CD8-positive, alpha-beta memory T cell (primary cell): Measurements from ENCODE around the gene ABLIM2. TPM values are rescaled to one million over a fixed set of nuclear protein-coding genes. Genes with fewer than 3 reads are reported as not detected.

Experiments
- CTCF ChIA-PET: fragments of 350-600 bp; sonication (Branson Sonifier 250); formaldehyde crosslinking; loops from one replicate; lab custom pipeline; 2021; ENCODE audit warnings: antibody characterized with exemption; lab: Charles Lee
- POLR2A ChIA-PET: fragments of 350-600 bp; sonication (Branson Sonifier 250); formaldehyde crosslinking; loops from one replicate; lab custom pipeline; 2021; ENCODE audit warnings: antibody characterized with exemption; lab: Charles Lee
- DNase-seq, 5 donors: peaks; one replicate each; pipeline versions ENCODE4 v3.0.0 to v3.0.0-alpha.2; 2020 to 2022; ENCODE audit warnings: mixed read lengths in 1 of 5
- H3K27ac ChIP-seq: one replicate; pipeline ENCODE4 v1.7.0; 2013; ENCODE audit warnings: low read depth, mild to moderate bottlenecking, low read length, moderate library complexity
- H3K27me3 ChIP-seq: 2 replicates; pipeline ENCODE4 v1.7.0; 2013; ENCODE audit warnings: low read length, mild to moderate bottlenecking; ENCODE audit not compliant: insufficient read depth, poor library complexity, severe bottlenecking
- H3K36me3 ChIP-seq: 2 replicates; pipeline ENCODE4 v1.7.0; 2013; ENCODE audit warnings: mild to moderate bottlenecking, low read length, moderate library complexity; ENCODE audit not compliant: insufficient read depth
- H3K4me1 ChIP-seq: 2 replicates; pipeline ENCODE4 v1.7.0; 2013; ENCODE audit warnings: mild to moderate bottlenecking, low read length, moderate library complexity; ENCODE audit not compliant: insufficient read depth
- H3K4me3 ChIP-seq: 2 replicates; pipeline ENCODE4 v1.7.0; 2013; ENCODE audit warnings: mild to moderate bottlenecking, low read length
- H3K9me3 ChIP-seq: 2 replicates; pipeline ENCODE4 v1.7.0; 2013; ENCODE audit warnings: mild to moderate bottlenecking, low read length
- H3K27ac Mint-ChIP-seq, 8 donors: one replicate each; pipeline ENCODE4 v1.8.0; 2020 to 2021; ENCODE audit warnings: mixed read lengths in 8 of 8, mild to moderate bottlenecking in 6 of 8, inconsistent platforms in 3 of 8, moderate library complexity in 3 of 8
- H3K27me3 Mint-ChIP-seq, 2 donors: one replicate each; pipeline ENCODE4 v1.8.0; 2020 to 2021; ENCODE audit warnings: mixed read lengths in 2 of 2, mild to moderate bottlenecking in 1 of 2, moderate library complexity in 1 of 2
- H3K36me3 Mint-ChIP-seq, 3 donors: one replicate each; pipeline ENCODE4 v1.8.0; 2020 to 2021; ENCODE audit warnings: mixed read lengths in 3 of 3, inconsistent platforms in 1 of 3, mild to moderate bottlenecking in 1 of 3
- H3K4me1 Mint-ChIP-seq, 3 donors: one replicate each; pipeline ENCODE4 v1.8.0; 2020 to 2021; ENCODE audit warnings: mixed read lengths in 3 of 3, inconsistent platforms in 1 of 3, mild to moderate bottlenecking in 1 of 3
- H3K4me3 Mint-ChIP-seq, 7 donors: one replicate each; pipeline ENCODE4 v1.8.0; 2020 to 2021; ENCODE audit warnings: mixed read lengths in 7 of 7, mild to moderate bottlenecking in 6 of 7, moderate library complexity in 4 of 7, inconsistent platforms in 2 of 7
- H3K9me3 Mint-ChIP-seq, 5 donors: one replicate each; pipeline ENCODE4 v1.8.0; 2020 to 2022; ENCODE audit warnings: mixed read lengths in 5 of 5, mild to moderate bottlenecking in 3 of 5, moderate library complexity in 2 of 5, inconsistent platforms in 1 of 5
- polyA plus RNA-seq: library from polyadenylated mRNA; unstranded; fragments of 300-500 nt; fragmentation: Illumina TruSeq; gene quantifications from one replicate; pipeline ENCODE4 v1.2.3, GENCODE V29; 2021
- total RNA-seq, 2 experiments: library from RNA; stranded (reverse); gene quantifications; one replicate each; pipeline ENCODE4 v1.2.3, GENCODE V29; 2021

The ABLIM2 gene
- total and polyA plus RNA-seq, 3 experiments from 2014 or later, result 0.72 to 1.2 (median 1.1) TPM

GRCh38 chr4:8001564-8002355 lies 156.9 kb downstream of the ABLIM2 start:
- no peaks in the 10 kb centered on the region for H3K4me1 ChIP-seq
- Mint-ChIP-seq H3K27ac (no peak overlapping the region), H3K27me3 (peaks cover 6 to 7% of the 10 kb centered on the region in 2 donors), H3K4me3 (no peak overlapping the region), H3K36me3 (peaks cover 0 to 7% (median 6%) of the 10 kb centered on the region in 3 donors), H3K4me1 (no peaks in the 10 kb centered on the region), H3K9me3 (peaks cover 0 to 2% (median 0%) of the 10 kb centered on the region in 5 donors)
- no peak for DNase-seq
- no peak overlapping the region for H3K27ac ChIP-seq
- no peaks in the 10 kb centered on the region for H3K36me3 ChIP-seq
- H3K9me3 ChIP-seq, result no peaks in the 10 kb centered on the region
- no peak overlapping the region for H3K4me3 ChIP-seq
- POLR2A ChIA-PET, result no interaction called here
- no peaks in the 10 kb centered on the region for H3K27me3 ChIP-seq
- CTCF ChIA-PET, result no interaction called here

- no peak for DNase-seq
- Histone ChIP-seq H3K4me1 (no peaks in the 10 kb centered on the region), H3K36me3 (no peaks in the 10 kb centered on the region), H3K4me3 (no peak overlapping the region), H3K27me3 (no peaks in the 10 kb centered on the region), H3K27ac (no peak overlapping the region), H3K9me3 (no peaks in the 10 kb centered on the region)
- peaks cover 0 to 6% (median 3%) of the 10 kb centered on the region in 3 donors for H3K36me3 Mint-ChIP-seq
- ChIA-PET POLR2A (no interaction called here), CTCF (interaction anchor here (1.0 kb wide), 1 partner anchor 197 kb away, joined by 3 read pairs; no protein-coding TSS in a partner anchor)
- peaks cover 0 to 2% (median 0%) of the 10 kb centered on the region in 5 donors for H3K9me3 Mint-ChIP-seq
- peaks cover 6% of the 10 kb centered on the region in 2 donors for H3K27me3 Mint-ChIP-seq
- no peak overlapping the region for H3K4me3 Mint-ChIP-seq
- H3K4me1 Mint-ChIP-seq, result no peaks in the 10 kb centered on the region
- H3K27ac Mint-ChIP-seq, result peak overlapping the region in 1 of 8 donors; percentile 43
Measured at GRCh38 chr4:8000721-8001491, 157.7 kb downstream of the ABLIM2 start.

GRCh38 chr4:8000247-8000646 lies 158.4 kb downstream of the ABLIM2 start:
- Mint-ChIP-seq H3K27ac (peak overlapping the region in 1 of 8 donors; percentile 43), H3K36me3 (peaks cover 0 to 6% (median 1%) of the 10 kb centered on the region in 3 donors)
- CTCF ChIA-PET, result interaction anchor here (1.0 kb wide), 1 partner anchor 196 kb away, joined by 3 read pairs; no protein-coding TSS in a partner anchor

GRCh38 chr4:7999695-8000094 lies 158.9 kb downstream of the ABLIM2 start:
- no peak overlapping the region for H3K4me3 ChIP-seq
- no peak overlapping the region for H3K27ac ChIP-seq
- no peak overlapping the region for H3K4me3 Mint-ChIP-seq
- H3K27me3 ChIP-seq, result no peaks in the 10 kb centered on the region
- H3K9me3 ChIP-seq, result no peaks in the 10 kb centered on the region
- no peak for DNase-seq
- H3K27ac Mint-ChIP-seq, result peak overlapping the region in 1 of 8 donors; percentile 70
- H3K9me3 Mint-ChIP-seq, result peaks cover 0 to 2% (median 0%) of the 10 kb centered on the region in 5 donors
- H3K4me1 Mint-ChIP-seq, result no peaks in the 10 kb centered on the region
- CTCF ChIA-PET, result no interaction called here
- H3K36me3 Mint-ChIP-seq, result peaks cover 0 to 5% (median 0%) of the 10 kb centered on the region in 3 donors
- POLR2A ChIA-PET, result no interaction called here
- H3K36me3 ChIP-seq, result no peaks in the 10 kb centered on the region
- peaks cover 6% of the 10 kb centered on the region in 2 donors for H3K27me3 Mint-ChIP-seq
- no peaks in the 10 kb centered on the region for H3K4me1 ChIP-seq

More at GRCh38 chr4:8000247-8000646, 158.4 kb downstream of the ABLIM2 start:
- Histone ChIP-seq H3K36me3 (no peaks in the 10 kb centered on the region), H3K9me3 (no peaks in the 10 kb centered on the region), H3K4me3 (no peak overlapping the region), H3K4me1 (no peaks in the 10 kb centered on the region), H3K27me3 (no peaks in the 10 kb centered on the region), H3K27ac (no peak overlapping the region)
- DNase-seq, result no peak
- Mint-ChIP-seq H3K4me3 (peak overlapping the region in 1 of 7 donors; percentile 9), H3K27me3 (peaks cover 6% of the 10 kb centered on the region in 2 donors), H3K4me1 (no peaks in the 10 kb centered on the region), H3K9me3 (peaks cover 0 to 2% (median 0%) of the 10 kb centered on the region in 5 donors)
- POLR2A ChIA-PET, result no interaction called here

GRCh38 chr4:7999279-7999678 lies 159.3 kb downstream of the ABLIM2 start:
- Mint-ChIP-seq H3K36me3 (peaks cover 0 to 5% (median 0%) of the 10 kb centered on the region in 3 donors), H3K27me3 (peaks cover 6% of the 10 kb centered on the region in 2 donors), H3K27ac (peak overlapping the region in 1 of 8 donors; percentile 70), H3K4me1 (no peaks in the 10 kb centered on the region), H3K9me3 (peaks cover 0 to 2% (median 0%) of the 10 kb centered on the region in 5 donors), H3K4me3 (no peak overlapping the region)
- ChIA-PET POLR2A (no interaction called here), CTCF (no interaction called here)
- Histone ChIP-seq H3K27me3 (no peaks in the 10 kb centered on the region), H3K9me3 (no peaks in the 10 kb centered on the region), H3K4me3 (no peak overlapping the region), H3K27ac (no peak overlapping the region), H3K4me1 (no peaks in the 10 kb centered on the region), H3K36me3 (no peaks in the 10 kb centered on the region)
- DNase-seq, result no peak

GRCh38 chr4:7998447-7998846 lies 160.2 kb downstream of the ABLIM2 start:
- no peak for DNase-seq
- Histone ChIP-seq H3K4me3 (no peak overlapping the region), H3K36me3 (no peaks in the 10 kb centered on the region), H3K9me3 (no peaks in the 10 kb centered on the region), H3K27me3 (no peaks in the 10 kb centered on the region), H3K4me1 (no peaks in the 10 kb centered on the region), H3K27ac (no peak overlapping the region)
- H3K4me1 Mint-ChIP-seq, result no peaks in the 10 kb centered on the region
- no peak overlapping the region for H3K4me3 Mint-ChIP-seq
- peaks cover 0 to 2% (median 0%) of the 10 kb centered on the region in 5 donors for H3K9me3 Mint-ChIP-seq
- CTCF ChIA-PET, result no interaction called here
- peaks cover 6% of the 10 kb centered on the region in 2 donors for H3K27me3 Mint-ChIP-seq
- POLR2A ChIA-PET, result no interaction called here
- H3K27ac Mint-ChIP-seq, result no peak overlapping the region
- peaks cover 0 to 5% (median 0%) of the 10 kb centered on the region in 3 donors for H3K36me3 Mint-ChIP-seq

GRCh38 chr4:7995866-7996265 lies 162.7 kb downstream of the ABLIM2 start:
- Mint-ChIP-seq H3K27me3 (no peaks in the 10 kb centered on the region), H3K4me3 (no peak overlapping the region), H3K4me1 (no peaks in the 10 kb centered on the region), H3K36me3 (no peaks in the 10 kb centered on the region), H3K9me3 (no peaks in the 10 kb centered on the region), H3K27ac (no peak overlapping the region)
- H3K36me3 ChIP-seq, result no peaks in the 10 kb centered on the region
- ChIA-PET CTCF (no interaction called here), POLR2A (no interaction called here)
- H3K9me3 ChIP-seq, result no peaks in the 10 kb centered on the region
- no peak overlapping the region for H3K27ac ChIP-seq
- DNase-seq, result no peak
- no peaks in the 10 kb centered on the region for H3K4me1 ChIP-seq
- H3K4me3 ChIP-seq, result no peak overlapping the region
- H3K27me3 ChIP-seq, result no peaks in the 10 kb centered on the region

- CTCF ChIA-PET, result no interaction called here
Measured at GRCh38 chr4:7995135-7995534, 163.5 kb downstream of the ABLIM2 start.

More at GRCh38 chr4:7995135-7995534, 163.5 kb downstream of the ABLIM2 start:
- Mint-ChIP-seq H3K27ac (no peak overlapping the region), H3K9me3 (no peaks in the 10 kb centered on the region), H3K4me1 (no peaks in the 10 kb centered on the region), H3K27me3 (no peaks in the 10 kb centered on the region), H3K36me3 (peaks cover 0 to 1% (median 0%) of the 10 kb centered on the region in 3 donors), H3K4me3 (no peak overlapping the region)
- Histone ChIP-seq H3K4me3 (no peak overlapping the region), H3K9me3 (no peaks in the 10 kb centered on the region), H3K4me1 (no peaks in the 10 kb centered on the region), H3K36me3 (no peaks in the 10 kb centered on the region), H3K27ac (no peak overlapping the region), H3K27me3 (no peaks in the 10 kb centered on the region)
- POLR2A ChIA-PET, result no interaction called here
- no peak for DNase-seq
